Endodermal cell (in vitro differentiated cells): ENCODE measurements around the gene TTBK1. TPM values are rescaled to one million over a fixed set of nuclear protein-coding genes. Genes with fewer than 3 reads are reported as not detected.

Experiments
- DNase-seq: peaks from one replicate; pipeline ENCODE4 v3.0.0-alpha.2; 2017
- H3K27ac ChIP-seq: 2 replicates; pipeline ENCODE4 v1.5.1; 2013; ENCODE audit warnings: mild to moderate bottlenecking, low read depth, low read length, moderate library complexity
- H3K27me3 ChIP-seq: 2 replicates; pipeline ENCODE4 v1.6.1; 2013; ENCODE audit warnings: mild to moderate bottlenecking, low read length, moderate library complexity; ENCODE audit not compliant: insufficient read depth, control insufficient read depth, poor library complexity, severe bottlenecking
- H3K36me3 ChIP-seq: 2 replicates; pipeline ENCODE4 v1.7.0; 2013; ENCODE audit warnings: mild to moderate bottlenecking, low read length, moderate library complexity; ENCODE audit not compliant: control insufficient read depth, insufficient read depth
- H3K4me1 ChIP-seq: one replicate; pipeline ENCODE4 v1.7.0; 2013; ENCODE audit warnings: low read length; ENCODE audit not compliant: control insufficient read depth, insufficient read depth
- H3K4me3 ChIP-seq: 2 replicates; pipeline ENCODE4 v1.5.1; 2013; ENCODE audit warnings: mild to moderate bottlenecking, low read length, moderate library complexity
- H3K9ac ChIP-seq: 2 replicates; pipeline ENCODE4 v1.6.1; 2013; ENCODE audit warnings: mild to moderate bottlenecking, low read length, moderate library complexity; ENCODE audit not compliant: poor library complexity, severe bottlenecking; ENCODE audit errors: extremely low read depth
- H3K9me3 ChIP-seq: 2 replicates; pipeline ENCODE4 v1.6.1; 2013; ENCODE audit warnings: mild to moderate bottlenecking, low read length, moderate library complexity; ENCODE audit not compliant: control insufficient read depth
- H3K27ac Mint-ChIP-seq: 2 replicates; pipeline ENCODE4 v1.8.0; 2020; ENCODE audit warnings: mixed read lengths
- H3K27me3 Mint-ChIP-seq: 2 replicates; pipeline ENCODE4 v1.8.0; 2021; ENCODE audit warnings: mild to moderate bottlenecking, mixed read lengths; ENCODE audit not compliant: insufficient read depth
- H3K36me3 Mint-ChIP-seq: 2 replicates; pipeline ENCODE4 v1.8.0; 2020; ENCODE audit warnings: low read depth, mixed read lengths
- H3K4me1 Mint-ChIP-seq: 2 replicates; pipeline ENCODE4 v1.8.0; 2020; ENCODE audit warnings: mixed read lengths
- H3K4me3 Mint-ChIP-seq: 2 replicates; pipeline ENCODE4 v1.8.0; 2020; ENCODE audit warnings: mild to moderate bottlenecking, moderate library complexity, mixed read lengths
- H3K9me3 Mint-ChIP-seq: 2 replicates; pipeline ENCODE4 v1.8.0; 2020; ENCODE audit warnings: mild to moderate bottlenecking, mixed read lengths
- CTCF ChIP-seq: fragments of 200-600 bp; sonication (generic); conservative IDR thresholded peaks from 2 replicates; pipeline ENCODE4 v1.5.0; 2021; ENCODE audit warnings: antibody characterized with exemption, mild to moderate bottlenecking
- WGBS, 2 experiments: methylation state at CpG; one replicate each; pipeline versions ENCODE4 v1.1.5 to v1.1.7; 2013; ENCODE audit warnings: missing lambda C conversion rate in 2 of 2, mixed read lengths in 1 of 2; ENCODE audit not compliant: insufficient coverage in 1 of 2, insufficient read length in 1 of 2; 5-methylcytosine and 5-hydroxymethylcytosine counted together
- total RNA-seq, 2 donors: library from RNA; stranded (reverse); fragmentation: NEBNext Ultra II Directional in 1 of 2; extraction: Animal tissue kit (Norgen Biotek cat#: 25700) in 1 of 2; gene quantifications; 2 replicates in 1 of 2; 3 replicates in 1 of 2; pipeline ENCODE4 v1.2.1, GENCODE V29; 2021

The TTBK1 gene
- total RNA-seq, 2 donors from 2014 or later: 0.62 TPM

- Histone ChIP-seq H3K27me3 (no peaks in the 10 kb centered on the region), H3K9me3 (no peaks in the 10 kb centered on the region), H3K4me1 (no peaks in the 10 kb centered on the region), H3K4me3 (no peak overlapping the region), H3K9ac (no peak overlapping the region), H3K27ac (no peak overlapping the region), H3K36me3 (peaks cover 3% of the 10 kb centered on the region)
- no peak overlapping the region for H3K4me3 Mint-ChIP-seq
- TF ChIP-seq CTCF: no peak
- H3K36me3 Mint-ChIP-seq: peaks cover 10% of the 10 kb centered on the region
- no peak for DNase-seq
- 87 to 91% methylated on average over 5 to 11 of the region's 11 CpGs for WGBS, 2 experiments
- peak overlapping the region; percentile 11 for H3K27ac Mint-ChIP-seq
- H3K9me3 Mint-ChIP-seq: no peaks in the 10 kb centered on the region
- no peaks in the 10 kb centered on the region for H3K4me1 Mint-ChIP-seq
- no peaks in the 10 kb centered on the region for H3K27me3 Mint-ChIP-seq
These were observed 29.9 kb upstream of the TTBK1 start for GRCh38 chr6:43213431-43213830.

GRCh38 chr6:43215066-43215465, 28.2 kb upstream of the TTBK1 start:
- H3K9ac ChIP-seq: no peak overlapping the region
- peaks cover 3% of the 10 kb centered on the region for H3K36me3 ChIP-seq
- H3K4me1 Mint-ChIP-seq: no peaks in the 10 kb centered on the region
- H3K9me3 Mint-ChIP-seq: no peaks in the 10 kb centered on the region
- H3K27me3 Mint-ChIP-seq: no peaks in the 10 kb centered on the region
- no peak overlapping the region for H3K4me3 ChIP-seq
- H3K4me3 Mint-ChIP-seq: no peak overlapping the region
- no peak for DNase-seq
- peaks cover 16% of the 10 kb centered on the region for H3K36me3 Mint-ChIP-seq
- TF ChIP-seq CTCF: no peak
- H3K27me3 ChIP-seq: no peaks in the 10 kb centered on the region
- no peaks in the 10 kb centered on the region for H3K9me3 ChIP-seq
- H3K27ac Mint-ChIP-seq: no peak overlapping the region
- no peaks in the 10 kb centered on the region for H3K4me1 ChIP-seq
- WGBS, 2 experiments: 94 to 96% methylated on average over 6 to 8 of the region's 8 CpGs
- no peak overlapping the region for H3K27ac ChIP-seq

- TF ChIP-seq CTCF: no peak
- WGBS, 2 experiments: 88 to 98% methylated on average over 7 to 12 of the region's 12 CpGs
- Mint-ChIP-seq H3K4me1 (no peaks in the 10 kb centered on the region), H3K9me3 (no peaks in the 10 kb centered on the region), H3K4me3 (no peak overlapping the region), H3K27me3 (no peaks in the 10 kb centered on the region), H3K36me3 (peaks cover 16% of the 10 kb centered on the region), H3K27ac (no peak overlapping the region)
- no peak overlapping the region for H3K9ac ChIP-seq
- H3K9me3 ChIP-seq: no peaks in the 10 kb centered on the region
- H3K36me3 ChIP-seq: peaks cover 3% of the 10 kb centered on the region
- no peak overlapping the region for H3K4me3 ChIP-seq
- no peak overlapping the region for H3K27ac ChIP-seq
- no peak for DNase-seq
- H3K4me1 ChIP-seq: no peaks in the 10 kb centered on the region
- H3K27me3 ChIP-seq: no peaks in the 10 kb centered on the region
These were observed 27.1 kb upstream of the TTBK1 start for GRCh38 chr6:43216200-43216599.
